B cell (primary cell): Measurements from ENCODE around the gene NAT10. TPM values are rescaled to one million over a fixed set of nuclear protein-coding genes. Genes with fewer than 3 reads are reported as not detected.
"Not testable (repeated sequence)": the region's sequence is repeated elsewhere in the genome, so short reads cannot be mapped to it uniquely, and the experiment has no call there.

Source experiments
- ATAC-seq: fragments of 200-7000 bp; cut with Tn5 transposase; one replicate; pipeline ENCODE4 v1.10.0; 2021; ENCODE audit warnings: low read depth, mild to moderate bottlenecking, moderate number of reproducible peaks, moderate library complexity
- CTCF ChIA-PET: fragments of 350-600 bp; sonication (Branson Sonifier 250); formaldehyde crosslinking; loops from one replicate; lab custom pipeline; 2021; ENCODE audit warnings: antibody characterized with exemption, inconsistent platforms; lab: Charles Lee
- POLR2A ChIA-PET: fragments of 350-600 bp; sonication (Branson Sonifier 250); formaldehyde crosslinking; loops from one replicate; lab custom pipeline; 2021; ENCODE audit warnings: antibody characterized with exemption; lab: Charles Lee
- DNase-seq: peaks from one replicate; pipeline ENCODE4 v3.0.0; 2013
- H2AFZ ChIP-seq: 2 replicates; pipeline ENCODE4 v1.6.1; 2012; ENCODE audit warnings: mild to moderate bottlenecking, low read depth, low read length; ENCODE audit not compliant: insufficient read depth, poor library complexity, severe bottlenecking
- H3K27ac ChIP-seq, 2 donors: 1 replicate in 1 of 2; 2 replicates in 1 of 2; pipeline ENCODE4 v1.5.1; 2012 to 2013; ENCODE audit warnings: low read length in 2 of 2, mild to moderate bottlenecking in 2 of 2, moderate library complexity in 1 of 2
- H3K27me3 ChIP-seq, 4 experiments: fragments of 200-600 bp in 1 of 4; sonication (generic) in 1 of 4; replicated peaks in 1 of 4; 1 replicate in 2 of 4; 2 replicates in 2 of 4; pipeline versions ENCODE4 v1.6.1 to v1.7.0; 2013 to 2016; ENCODE audit warnings: low read length in 3 of 4, mild to moderate bottlenecking in 2 of 4, mixed read lengths in 1 of 4, moderate library complexity in 1 of 4; ENCODE audit not compliant: insufficient read depth in 4 of 4, control insufficient read depth in 3 of 4; ENCODE audit errors: control extremely low read depth in 1 of 4
- H3K36me3 ChIP-seq, 2 experiments: replicated peaks in 1 of 2; 1 replicate in 1 of 2; 2 replicates in 1 of 2; pipeline versions ENCODE4 v1.6.1 to v1.7.1; 2013; ENCODE audit warnings: low read length in 1 of 2; ENCODE audit not compliant: insufficient read depth in 2 of 2, control insufficient read depth in 1 of 2; ENCODE audit errors: control extremely low read depth in 1 of 2, extremely low read depth in 1 of 2
- H3K4me1 ChIP-seq, 2 donors: fragments of 200-600 bp in 1 of 2; sonication (generic) in 1 of 2; 1 replicate in 1 of 2; 2 replicates in 1 of 2; pipeline versions ENCODE4 v1.5.1 to v1.6.1; 2013 to 2017; ENCODE audit warnings: low read length in 2 of 2; ENCODE audit not compliant: control insufficient read depth in 2 of 2, insufficient read depth in 2 of 2
- H3K4me2 ChIP-seq: replicated peaks from 2 replicates; pipeline ENCODE3; 2012; ENCODE audit warnings: mild to moderate bottlenecking, low read depth, low read length; ENCODE audit not compliant: poor library complexity, severe bottlenecking
- H3K4me3 ChIP-seq, 5 experiments: fragments of 200-600 bp in 1 of 5; sonication (generic) in 1 of 5; 1 replicate in 3 of 5; 2 replicates in 2 of 5; pipeline versions ENCODE4 v1.5.1 to v1.7.0; 2011 to 2016; ENCODE audit warnings: low read length in 4 of 5, mild to moderate bottlenecking in 4 of 5, low read depth in 2 of 5, control low read depth in 1 of 5, moderate library complexity in 1 of 5; ENCODE audit not compliant: insufficient read depth in 1 of 5; ENCODE audit errors: control extremely low read depth in 1 of 5, extremely low read depth in 1 of 5
- H3K79me2 ChIP-seq: fragments of 200-600 bp; sonication (generic); one replicate; pipeline ENCODE4 v1.6.0; 2016; ENCODE audit warnings: low read length; ENCODE audit not compliant: control insufficient read depth, insufficient read depth
- H3K9ac ChIP-seq: fragments of 200-600 bp; sonication (generic); 2 replicates; pipeline ENCODE4 v1.6.1; 2017; ENCODE audit warnings: mild to moderate bottlenecking, low read length, moderate library complexity
- H3K9me3 ChIP-seq, 3 donors: one replicate each; pipeline versions ENCODE4 v1.6.1 to v1.7.1; 2013; ENCODE audit warnings: low read length in 2 of 3; ENCODE audit not compliant: control insufficient read depth in 2 of 3, insufficient read depth in 1 of 3; ENCODE audit errors: control extremely low read depth in 1 of 3
- H4K20me1 ChIP-seq: 2 replicates; pipeline ENCODE4 v1.6.0; 2012; ENCODE audit warnings: mild to moderate bottlenecking, low read length; ENCODE audit not compliant: insufficient read depth, control insufficient read depth, poor library complexity, severe bottlenecking
- H3K27ac Mint-ChIP-seq: one replicate; pipeline ENCODE4 v1.8.0; 2021; ENCODE audit warnings: mixed read lengths
- H3K27me3 Mint-ChIP-seq: one replicate; pipeline ENCODE4 v1.8.0; 2021; ENCODE audit warnings: mixed read lengths
- H3K4me1 Mint-ChIP-seq: one replicate; pipeline ENCODE4 v1.8.0; 2021; ENCODE audit warnings: mixed read lengths
- H3K4me3 Mint-ChIP-seq: one replicate; pipeline ENCODE4 v1.8.0; 2021; ENCODE audit warnings: mixed read lengths
- H3K9me3 Mint-ChIP-seq: one replicate; pipeline ENCODE4 v1.8.0; 2022; ENCODE audit warnings: mixed read lengths; ENCODE audit not compliant: insufficient read depth
- EZH2 ChIP-seq: IDR thresholded peaks from 2 replicates; pipeline ENCODE4 v1.6.1; 2012; ENCODE audit warnings: borderline replicate concordance, low read depth, mild to moderate bottlenecking, moderate library complexity, low read length; ENCODE audit not compliant: insufficient read depth, poor library complexity, severe bottlenecking
- WGBS: methylation state at CpG from one replicate; pipeline ENCODE4 v1.1.5; 2013; ENCODE audit warnings: missing lambda C conversion rate; ENCODE audit not compliant: insufficient coverage; 5-methylcytosine and 5-hydroxymethylcytosine counted together
- intact Hi-C: fragments of 100-400 bp; cut with micrococcal nuclease; formaldehyde crosslinking; loops from one replicate; pipeline ENCODE4 v1.10.0; 2022
- polyA plus RNA-seq: library from polyadenylated mRNA; depleted of rRNA; stranded (reverse); fragments of >200 nt; gene quantifications from 2 replicates; pipeline ENCODE4 v1.2.3, GENCODE V29; 2012
- total RNA-seq, 2 donors: library from RNA; stranded (reverse); fragments of 120-200 nt in 1 of 2; gene quantifications; 1 replicate in 1 of 2; 2 replicates in 1 of 2; pipeline versions ENCODE4 v1.2.3 to v1.2.4, GENCODE V29; 2013 to 2022
- TF ChIP-seq, protein P1 (sequence below): fragments of 200-600 bp; IDR thresholded peaks from one replicate; pipeline ENCODE4 v1.8.0; 2022; ENCODE audit warnings: antibody characterized with exemption, mild to moderate bottlenecking

The NAT10 gene
- total and polyA plus RNA-seq, 2 donors (not counting 1 experiment from before 2014, with no cell fraction given) = 24.9 to 73.5 TPM

DNA sequence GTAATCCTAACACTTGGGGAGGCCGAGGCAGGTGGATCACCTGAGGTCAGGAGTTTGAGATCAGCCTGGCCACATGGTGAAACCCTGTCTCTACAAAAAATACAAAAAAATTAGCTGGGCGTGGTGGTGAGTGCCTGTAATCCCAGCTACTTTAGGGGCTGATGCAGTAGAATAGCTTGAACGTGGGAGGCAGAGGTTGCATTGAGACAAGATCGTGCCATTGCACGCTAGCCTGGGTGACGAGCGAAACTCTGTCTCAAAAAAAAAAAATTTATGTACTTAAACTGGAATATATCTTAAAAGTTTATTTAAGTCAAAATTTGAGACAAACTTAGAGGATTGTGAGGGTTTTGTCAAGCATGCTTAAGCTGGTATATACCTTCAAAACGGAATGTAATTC lies 34.1 kb upstream of the NAT10 start:
- POLR2A ChIA-PET = interaction anchor here (1.5 kb wide), 1 partner anchor 14 kb away, joined by 3 read pairs; no protein-coding TSS in a partner anchor
- H3K4me3 ChIP-seq, H3K9me3 Mint-ChIP-seq, H3K4me2 ChIP-seq, intact Hi-C loops, DNase-seq, H3K9me3 ChIP-seq, H3K4me3 Mint-ChIP-seq, H3K27ac Mint-ChIP-seq, H3K27me3 ChIP-seq, ATAC-seq, H3K27me3 Mint-ChIP-seq, H2AFZ ChIP-seq, H3K27ac ChIP-seq, H3K9ac ChIP-seq: not testable (repeated sequence)
- CTCF ChIA-PET = interaction anchor here (0.9 kb wide), 1 partner anchor 74 kb away, joined by 3 read pairs; no protein-coding TSS in a partner anchor
- Histone ChIP-seq H3K4me1 (peaks cover 14 to 17% of the 10 kb centered on the region in 2 donors), H3K36me3 (peaks cover 5 to 50% of the 10 kb centered on the region in 2 experiments), H4K20me1 (peaks cover 78% of the 10 kb centered on the region), H3K79me2 (peaks cover 78% of the 10 kb centered on the region)
- WGBS = 94% methylated on average over 3 of the region's 8 CpGs
- H3K4me1 Mint-ChIP-seq = peaks cover 34% of the 10 kb centered on the region

DNA sequence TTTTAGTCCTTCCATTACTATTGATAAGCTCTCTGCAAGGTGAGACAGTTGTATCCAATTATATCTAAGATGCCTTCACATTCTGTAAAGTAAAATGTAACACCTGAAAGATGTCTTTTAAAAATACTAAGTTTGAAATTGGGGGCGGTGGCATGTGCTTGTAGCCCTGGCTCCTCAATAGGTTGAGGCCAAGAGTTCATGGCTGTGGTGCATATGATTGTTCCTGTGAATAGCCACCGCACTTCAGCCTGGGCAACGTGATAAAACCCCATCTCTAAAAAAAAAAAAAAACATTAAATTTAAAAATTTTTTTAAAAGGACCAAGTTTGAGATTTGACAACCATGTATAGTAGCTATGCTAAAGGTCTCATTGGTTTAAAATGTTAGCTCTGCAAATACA lies 33.4 kb upstream of the NAT10 start:
- no peak for DNase-seq
- WGBS = no CpG with 5 or more reads among the region's 3 CpGs
- no peak for ATAC-seq
- Histone ChIP-seq H3K27me3 (no peaks in the 10 kb centered on the region), H3K9ac (no peak overlapping the region), H3K27ac (no peak overlapping the region), H3K36me3 (peaks cover 5 to 58% of the 10 kb centered on the region in 2 experiments), H2AFZ (no peak overlapping the region), H3K9me3 (no peaks in the 10 kb centered on the region), H3K4me3 (no peak overlapping the region), H4K20me1 (peaks cover 76% of the 10 kb centered on the region), H3K4me1 (peaks cover 11 to 12% of the 10 kb centered on the region in 2 donors), H3K4me2 (no peak overlapping the region), H3K79me2 (peaks cover 71% of the 10 kb centered on the region)
- ChIA-PET POLR2A (interaction anchor here (1.1 to 1.5 kb wide), 2 partner anchors 14 to 34 kb away, joined by 3 read pairs; no protein-coding TSS in a partner anchor), CTCF (no interaction called here)
- TF ChIP-seq, protein P1, sequence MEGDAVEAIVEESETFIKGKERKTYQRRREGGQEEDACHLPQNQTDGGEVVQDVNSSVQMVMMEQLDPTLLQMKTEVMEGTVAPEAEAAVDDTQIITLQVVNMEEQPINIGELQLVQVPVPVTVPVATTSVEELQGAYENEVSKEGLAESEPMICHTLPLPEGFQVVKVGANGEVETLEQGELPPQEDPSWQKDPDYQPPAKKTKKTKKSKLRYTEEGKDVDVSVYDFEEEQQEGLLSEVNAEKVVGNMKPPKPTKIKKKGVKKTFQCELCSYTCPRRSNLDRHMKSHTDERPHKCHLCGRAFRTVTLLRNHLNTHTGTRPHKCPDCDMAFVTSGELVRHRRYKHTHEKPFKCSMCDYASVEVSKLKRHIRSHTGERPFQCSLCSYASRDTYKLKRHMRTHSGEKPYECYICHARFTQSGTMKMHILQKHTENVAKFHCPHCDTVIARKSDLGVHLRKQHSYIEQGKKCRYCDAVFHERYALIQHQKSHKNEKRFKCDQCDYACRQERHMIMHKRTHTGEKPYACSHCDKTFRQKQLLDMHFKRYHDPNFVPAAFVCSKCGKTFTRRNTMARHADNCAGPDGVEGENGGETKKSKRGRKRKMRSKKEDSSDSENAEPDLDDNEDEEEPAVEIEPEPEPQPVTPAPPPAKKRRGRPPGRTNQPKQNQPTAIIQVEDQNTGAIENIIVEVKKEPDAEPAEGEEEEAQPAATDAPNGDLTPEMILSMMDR = no peak
- TF ChIP-seq EZH2 = no peak
- H3K27me3 Mint-ChIP-seq = no peaks in the 10 kb centered on the region
- H3K4me1 Mint-ChIP-seq = peaks cover 30% of the 10 kb centered on the region
- intact Hi-C loops = no loop called here
- no peak overlapping the region for H3K27ac Mint-ChIP-seq
- no peak overlapping the region for H3K4me3 Mint-ChIP-seq
- H3K9me3 Mint-ChIP-seq = no peaks in the 10 kb centered on the region
